Measurements from ENCODE around the gene ARMH1.
"Not testable (repeated sequence)": the region's sequence is repeated elsewhere in the genome, so short reads cannot be mapped to it uniquely, and the experiment has no call there.

Gene ARMH1

DNA sequence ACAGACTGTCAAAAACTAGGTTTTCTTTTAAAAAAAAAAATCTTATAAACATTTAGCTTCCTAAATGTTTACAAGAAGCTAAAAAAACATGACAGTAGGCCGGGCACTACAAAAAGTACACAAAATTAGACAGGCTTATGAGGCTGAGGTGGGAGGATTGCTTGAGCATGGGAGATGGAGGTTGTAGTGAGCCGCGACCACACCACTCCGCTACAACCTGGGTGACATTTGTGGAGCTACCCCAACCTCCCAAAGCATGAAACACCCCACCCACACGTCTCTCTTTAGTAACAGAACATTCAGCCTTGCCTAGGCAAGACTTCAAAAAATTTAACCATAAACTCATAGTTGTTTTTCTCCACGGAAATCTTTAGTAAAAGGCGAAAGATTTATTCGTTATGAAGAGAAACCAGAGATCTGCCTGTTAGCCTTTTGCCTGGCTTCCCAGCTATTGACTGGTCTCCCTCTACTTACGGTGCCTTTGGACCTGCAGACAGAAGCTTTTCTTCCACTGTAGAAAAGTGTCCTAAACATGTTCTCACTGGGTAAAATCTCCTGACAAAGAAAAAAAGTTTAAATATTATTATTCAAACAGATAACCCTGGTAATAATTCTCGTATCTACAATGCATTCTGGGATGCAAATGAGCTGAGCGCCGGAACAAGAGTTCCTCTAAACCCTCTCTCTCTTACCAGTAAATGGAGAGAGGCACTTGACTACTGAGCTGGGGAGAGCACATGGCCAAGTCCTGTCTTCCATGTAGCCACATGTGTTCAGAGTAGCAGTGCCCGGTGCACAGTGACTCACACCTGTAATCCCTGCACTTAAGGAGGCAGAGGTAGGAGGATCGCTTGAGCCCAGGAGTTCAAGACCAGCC, 47.2 kb downstream of the ARMH1 start:
- Mint-ChIP-seq H3K36me3 (ENCODE audit: low read depth) (peaks cover 11% of the 10 kb centered on the region), H3K9me3 (no peaks in the 10 kb centered on the region), H3K27ac (peak overlapping the region; percentile 96), H3K4me1 (ENCODE audit: low read depth) (peaks cover 63% of the 10 kb centered on the region), H3K4me3 (peak overlapping the region; percentile 76), H3K27me3 (ENCODE audit: low read depth) (no peaks in the 10 kb centered on the region)
- DNase-seq (ENCODE audit: low spot score) = peak; percentile 88

GRCh38 chr1:44723064-44723463, 48.5 kb downstream of the ARMH1 start:
- H3K4me1 Mint-ChIP-seq (ENCODE audit: low read depth) = peaks cover 58% of the 10 kb centered on the region
- no peaks in the 10 kb centered on the region for H3K9me3 Mint-ChIP-seq
- H3K27me3 Mint-ChIP-seq (ENCODE audit: low read depth) = no peaks in the 10 kb centered on the region
- peaks cover 13% of the 10 kb centered on the region for H3K36me3 Mint-ChIP-seq (ENCODE audit: low read depth)
- no peak for DNase-seq (ENCODE audit: low spot score)
- H3K27ac Mint-ChIP-seq = peak overlapping the region; percentile 95
- H3K4me3 Mint-ChIP-seq = peak overlapping the region; percentile 85

DNA sequence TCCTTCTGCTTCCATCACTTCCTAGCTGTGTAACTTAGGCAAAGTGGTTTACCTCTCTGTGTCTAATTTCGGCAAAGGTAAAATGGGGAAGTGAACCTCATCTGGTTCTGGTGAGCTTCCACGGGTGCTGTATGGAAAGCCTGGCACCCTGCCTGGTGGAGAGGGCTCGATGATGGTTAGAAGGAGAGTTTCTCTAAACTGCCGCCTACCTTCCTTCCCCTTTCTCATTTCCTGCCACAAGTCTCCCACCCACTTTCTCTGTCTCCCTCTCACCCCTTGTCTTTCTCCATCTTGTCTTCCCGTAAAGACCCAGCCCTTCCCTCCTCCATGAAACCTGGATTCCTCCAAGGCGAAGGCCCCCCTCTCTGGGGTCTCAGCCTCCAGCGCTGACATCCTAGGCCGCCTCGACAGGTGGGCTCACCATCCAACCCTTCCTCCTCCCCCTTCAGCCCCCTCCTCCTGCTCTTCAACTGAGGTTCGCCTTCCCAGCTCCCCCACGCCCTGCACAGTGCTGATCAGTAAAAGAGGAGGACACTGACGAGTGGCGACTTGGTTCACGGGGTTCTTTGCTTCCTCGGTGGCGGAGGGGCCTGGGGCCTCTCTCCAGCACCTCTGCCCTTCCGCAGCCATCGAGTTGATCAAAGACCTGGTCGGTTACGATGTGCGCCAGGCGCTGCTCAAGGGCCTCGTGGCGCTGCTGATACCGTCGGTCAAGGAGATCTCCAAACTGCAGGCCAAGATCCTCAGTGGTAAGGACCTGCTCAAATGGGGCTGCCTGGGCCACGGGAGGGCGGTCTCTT, 49.2 kb downstream of the ARMH1 start:
- Mint-ChIP-seq H3K4me1 (ENCODE audit: low read depth) (peaks cover 55% of the 10 kb centered on the region), H3K27me3 (ENCODE audit: low read depth) (no peaks in the 10 kb centered on the region), H3K27ac (peak overlapping the region; percentile 95), H3K36me3 (ENCODE audit: low read depth) (peaks cover 13% of the 10 kb centered on the region), H3K9me3 (no peaks in the 10 kb centered on the region), H3K4me3 (peak overlapping the region; percentile 85)
- DNase-seq (ENCODE audit: low spot score) = peak; percentile 52

DNA sequence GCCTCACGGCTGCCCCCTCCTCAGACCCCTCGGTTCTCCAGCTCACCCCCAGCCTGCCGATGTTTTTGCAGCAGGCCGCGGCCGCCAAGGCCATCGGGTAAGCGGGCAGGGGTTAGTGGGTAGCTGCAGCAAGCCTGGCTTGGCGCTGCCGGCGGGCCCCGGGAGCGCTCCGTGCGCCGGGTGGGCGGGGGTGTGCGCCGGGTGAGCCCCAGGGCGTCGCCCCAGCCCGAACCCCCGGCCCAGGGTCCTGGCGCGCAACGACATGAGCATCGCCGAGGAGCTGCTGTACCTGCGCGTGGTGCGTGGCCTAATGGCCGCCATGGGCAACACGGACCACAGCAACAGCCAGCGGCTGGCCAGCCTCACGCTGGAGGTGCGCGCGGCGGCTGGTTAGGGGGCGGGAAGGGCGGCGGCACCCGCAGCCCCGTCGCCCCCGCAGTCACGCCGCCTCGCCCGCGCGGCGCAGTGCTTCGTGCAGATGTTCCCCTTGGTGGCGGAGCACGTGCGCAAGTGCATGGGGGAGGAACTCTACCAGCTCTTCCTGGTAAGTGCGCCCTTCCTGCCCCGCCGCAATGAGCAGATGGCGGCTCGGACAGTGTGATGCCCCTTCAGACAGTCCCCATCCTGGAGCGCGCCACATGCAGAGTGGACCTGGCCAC, 49.9 kb downstream of the ARMH1 start:
- no peaks in the 10 kb centered on the region for H3K27me3 Mint-ChIP-seq (ENCODE audit: low read depth)
- H3K36me3 Mint-ChIP-seq (ENCODE audit: low read depth) = peaks cover 13% of the 10 kb centered on the region
- H3K9me3 Mint-ChIP-seq = no peaks in the 10 kb centered on the region
- peaks cover 52% of the 10 kb centered on the region for H3K4me1 Mint-ChIP-seq (ENCODE audit: low read depth)
- H3K27ac Mint-ChIP-seq = peak overlapping the region; percentile 95
- DNase-seq (ENCODE audit: low spot score) = no peak
- H3K4me3 Mint-ChIP-seq = peak overlapping the region; percentile 85

GRCh38 chr1:44724955-44725698, 50.6 kb downstream of the ARMH1 start:
- H3K27ac Mint-ChIP-seq = peak overlapping the region; percentile 86

GRCh38 chr1:44730741-44731512, 56.4 kb downstream of the ARMH1 start, which contains the start of gene RNU5D-1:
RNU5D-1 (minus strand) TSS chr1:44731170.
- Mint-ChIP-seq H3K27ac (peak within 1 kb of the TSS; percentile 100), H3K36me3 (ENCODE audit: low read depth) (peaks cover 5% of the 10 kb centered on the region), H3K4me3 (peak within 1 kb of the TSS; percentile 72), H3K9me3 (no peaks in the 10 kb centered on the region), H3K27me3 (ENCODE audit: low read depth) (no peaks in the 10 kb centered on the region), H3K4me1 (ENCODE audit: low read depth) (peaks cover 29% of the 10 kb centered on the region)
- peak; percentile 89 for DNase-seq (ENCODE audit: low spot score)

More at GRCh38 chr1:44724955-44725698, 50.6 kb downstream of the ARMH1 start:
- Mint-ChIP-seq H3K27me3 (ENCODE audit: low read depth) (no peaks in the 10 kb centered on the region), H3K4me3 (peak overlapping the region; percentile 83), H3K4me1 (ENCODE audit: low read depth) (peaks cover 50% of the 10 kb centered on the region), H3K36me3 (ENCODE audit: low read depth) (peaks cover 13% of the 10 kb centered on the region), H3K9me3 (no peaks in the 10 kb centered on the region)
- DNase-seq (ENCODE audit: low spot score) = no peak

DNA sequence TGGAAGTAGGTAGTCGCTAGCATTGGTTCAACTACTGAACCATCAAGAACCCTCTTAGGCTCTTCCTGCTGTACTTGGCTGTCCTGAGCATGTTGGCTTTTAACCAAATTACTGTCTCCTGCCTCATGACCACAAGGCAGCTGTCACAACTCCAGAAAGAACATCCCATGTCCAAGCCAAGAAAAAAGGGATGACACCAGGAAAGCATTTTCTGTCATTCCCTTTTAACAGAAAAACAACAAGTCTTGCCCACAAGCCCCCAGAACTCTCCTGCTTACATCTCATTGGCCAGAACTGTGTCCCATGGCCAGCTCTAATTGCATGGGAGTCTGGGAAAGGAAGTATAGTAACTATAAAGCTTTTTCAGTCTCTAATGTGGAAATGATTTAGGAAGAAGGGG, 58.9 kb downstream of the ARMH1 start:
- Mint-ChIP-seq H3K4me3 (no peak overlapping the region), H3K27ac (no peak overlapping the region), H3K4me1 (ENCODE audit: low read depth) (peaks cover 20% of the 10 kb centered on the region), H3K36me3 (ENCODE audit: low read depth) (no peaks in the 10 kb centered on the region), H3K9me3 (no peaks in the 10 kb centered on the region), H3K27me3 (ENCODE audit: low read depth) (no peaks in the 10 kb centered on the region)
- DNase-seq (ENCODE audit: low spot score) = no peak

- DNase-seq (ENCODE audit: low spot score) = no peak
- H3K4me1 Mint-ChIP-seq (ENCODE audit: low read depth) = peaks cover 20% of the 10 kb centered on the region
- H3K27ac Mint-ChIP-seq = no peak overlapping the region
- H3K27me3 Mint-ChIP-seq (ENCODE audit: low read depth) = no peaks in the 10 kb centered on the region
- no peaks in the 10 kb centered on the region for H3K36me3 Mint-ChIP-seq (ENCODE audit: low read depth)
- H3K9me3 Mint-ChIP-seq = no peaks in the 10 kb centered on the region
- no peak overlapping the region for H3K4me3 Mint-ChIP-seq
Observed at GRCh38 chr1:44733784-44734183, 59.3 kb downstream of the ARMH1 start.

GRCh38 chr1:44735992-44736391, 61.5 kb downstream of the ARMH1 start:
- H3K9me3 Mint-ChIP-seq = no peaks in the 10 kb centered on the region
- no peaks in the 10 kb centered on the region for H3K27me3 Mint-ChIP-seq (ENCODE audit: low read depth)
- H3K27ac Mint-ChIP-seq = no peak overlapping the region
- no peak overlapping the region for H3K4me3 Mint-ChIP-seq
- no peak for DNase-seq (ENCODE audit: low spot score)
- peaks cover 5% of the 10 kb centered on the region for H3K36me3 Mint-ChIP-seq (ENCODE audit: low read depth)
- peaks cover 13% of the 10 kb centered on the region for H3K4me1 Mint-ChIP-seq (ENCODE audit: low read depth)

- Mint-ChIP-seq H3K4me1 (ENCODE audit: low read depth) (peaks cover 17% of the 10 kb centered on the region), H3K4me3 (peak overlapping the region; percentile 95), H3K36me3 (ENCODE audit: low read depth) (peaks cover 24% of the 10 kb centered on the region), H3K27ac (peak overlapping the region; percentile 95)
- not testable (repeated sequence) for H3K27me3 Mint-ChIP-seq (ENCODE audit: low read depth); DNase-seq (ENCODE audit: low spot score); H3K9me3 Mint-ChIP-seq
Observed at GRCh38 chr1:44738953-44739306, 64.4 kb downstream of the ARMH1 start.

DNA sequence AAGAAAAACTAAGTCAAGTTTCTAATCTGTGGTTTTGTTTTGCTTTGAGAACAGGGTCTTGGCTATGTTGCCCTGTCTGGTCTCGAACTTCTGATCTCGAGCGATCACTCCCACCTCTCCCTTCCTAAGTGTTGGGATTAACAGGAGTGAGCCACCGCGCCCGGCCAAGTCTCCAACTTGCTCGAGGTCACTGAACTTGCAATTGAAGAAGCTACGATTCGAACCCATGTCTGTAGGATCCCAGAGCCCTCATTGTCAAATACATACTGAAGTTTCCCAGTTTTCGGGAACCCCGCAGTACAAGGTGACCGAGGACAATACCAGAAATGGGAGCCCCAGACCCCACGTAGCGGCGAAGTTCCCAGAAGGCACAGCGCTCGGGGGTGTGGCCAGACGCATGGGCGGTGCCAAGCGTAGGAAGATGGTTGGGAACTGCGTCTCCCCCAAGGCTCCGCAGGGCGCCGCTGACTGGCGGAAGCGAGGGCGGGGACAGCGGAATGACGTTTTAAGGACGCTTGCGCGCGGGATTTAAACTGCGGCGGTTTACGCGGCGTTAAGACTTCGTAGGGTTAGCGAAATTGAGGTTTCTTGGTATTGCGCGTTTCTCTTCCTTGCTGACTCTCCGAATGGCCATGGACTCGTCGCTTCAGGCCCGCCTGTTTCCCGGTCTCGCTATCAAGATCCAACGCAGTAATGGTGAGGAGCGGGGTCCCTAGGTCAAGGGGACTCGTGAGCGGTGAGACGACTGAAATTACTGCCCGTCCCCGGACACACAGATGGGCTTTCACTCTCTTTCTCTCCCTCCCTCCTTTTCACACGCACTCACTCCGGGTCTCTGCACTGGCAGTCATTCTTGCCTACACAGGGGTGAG, 65.0 kb downstream of the ARMH1 start, which contains the start of gene KIF2C:
Gene KIF2C, plus strand, starts transcription at position 531 of the 872 bp plus-strand sequence. Its CDS starts 96 bp downstream, at position 627.
- Mint-ChIP-seq H3K36me3 (ENCODE audit: low read depth) (peaks cover 30% of the 10 kb centered on the region), H3K4me1 (ENCODE audit: low read depth) (peaks cover 22% of the 10 kb centered on the region), H3K27ac (peak within 1 kb of the TSS; percentile 95), H3K9me3 (no peaks in the 10 kb centered on the region), H3K27me3 (ENCODE audit: low read depth) (no peaks in the 10 kb centered on the region), H3K4me3 (peak within 1 kb of the TSS; percentile 95)
- DNase-seq (ENCODE audit: low spot score) = peak; percentile 96

DNA sequence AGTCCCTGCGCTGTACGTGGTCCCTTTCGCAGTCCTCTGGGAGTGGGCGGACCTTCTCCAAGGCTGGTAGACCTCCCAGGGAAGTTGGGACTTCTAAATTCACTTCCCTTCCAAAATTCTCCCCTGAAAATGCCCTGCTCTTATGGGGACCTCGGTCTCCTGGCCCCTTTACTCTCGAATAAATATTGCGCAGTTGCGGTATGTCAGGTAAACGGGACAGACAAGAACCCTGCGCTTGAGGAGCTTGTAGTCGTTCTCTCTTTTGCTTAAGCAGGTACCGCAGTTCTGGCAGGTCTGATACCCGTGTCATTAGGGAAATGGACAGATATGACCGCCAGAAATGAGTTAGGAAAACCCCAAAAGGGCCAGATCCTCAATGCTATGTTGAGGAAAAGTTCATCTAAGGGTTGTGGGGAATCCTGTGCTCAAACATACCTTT, 65.7 kb downstream of the ARMH1 start:
- Mint-ChIP-seq H3K9me3 (no peaks in the 10 kb centered on the region), H3K27ac (peak overlapping the region; percentile 95), H3K4me3 (peak overlapping the region; percentile 95), H3K36me3 (ENCODE audit: low read depth) (peaks cover 32% of the 10 kb centered on the region), H3K27me3 (ENCODE audit: low read depth) (no peaks in the 10 kb centered on the region), H3K4me1 (ENCODE audit: low read depth) (peaks cover 24% of the 10 kb centered on the region)
- DNase-seq (ENCODE audit: low spot score) = no peak
